Measurements from ENCODE around the gene CPZ. TPM values are rescaled to one million over a fixed set of nuclear protein-coding genes. Genes with fewer than 3 reads are reported as not detected.
"Not testable (repeated sequence)": the region's sequence is repeated elsewhere in the genome, so short reads cannot be mapped to it uniquely, and the experiment has no call there.

CPZ gene
- total and polyA plus RNA-seq, 9 donors, result 3.3 to 18.4 (median 5.9) TPM

GRCh38 chr4:8618421-8618820, 25.9 kb downstream of the CPZ start:
- Histone ChIP-seq H3K4me1 (ENCODE audit: control insufficient read depth, insufficient read depth, low read length) (peaks cover 3% of the 10 kb centered on the region), H3K27me3 (ENCODE audit: control insufficient read depth, insufficient read depth, low read length) (peaks cover 9% of the 10 kb centered on the region), H3K4me3 (ENCODE audit: low read length) (no peak overlapping the region), H3K36me3 (ENCODE audit: control insufficient read depth, insufficient read depth, low read length) (no peaks in the 10 kb centered on the region), H3K27ac (ENCODE audit: low read length) (no peak overlapping the region), H3K9me3 (replicated peaks; ENCODE audit: control insufficient read depth, low read depth, low read length) (no peaks in the 10 kb centered on the region)
- WGBS (ENCODE audit: insufficient coverage), result 81% methylated on average over 10 of the region's 15 CpGs
- no peak for DNase-seq

DNA sequence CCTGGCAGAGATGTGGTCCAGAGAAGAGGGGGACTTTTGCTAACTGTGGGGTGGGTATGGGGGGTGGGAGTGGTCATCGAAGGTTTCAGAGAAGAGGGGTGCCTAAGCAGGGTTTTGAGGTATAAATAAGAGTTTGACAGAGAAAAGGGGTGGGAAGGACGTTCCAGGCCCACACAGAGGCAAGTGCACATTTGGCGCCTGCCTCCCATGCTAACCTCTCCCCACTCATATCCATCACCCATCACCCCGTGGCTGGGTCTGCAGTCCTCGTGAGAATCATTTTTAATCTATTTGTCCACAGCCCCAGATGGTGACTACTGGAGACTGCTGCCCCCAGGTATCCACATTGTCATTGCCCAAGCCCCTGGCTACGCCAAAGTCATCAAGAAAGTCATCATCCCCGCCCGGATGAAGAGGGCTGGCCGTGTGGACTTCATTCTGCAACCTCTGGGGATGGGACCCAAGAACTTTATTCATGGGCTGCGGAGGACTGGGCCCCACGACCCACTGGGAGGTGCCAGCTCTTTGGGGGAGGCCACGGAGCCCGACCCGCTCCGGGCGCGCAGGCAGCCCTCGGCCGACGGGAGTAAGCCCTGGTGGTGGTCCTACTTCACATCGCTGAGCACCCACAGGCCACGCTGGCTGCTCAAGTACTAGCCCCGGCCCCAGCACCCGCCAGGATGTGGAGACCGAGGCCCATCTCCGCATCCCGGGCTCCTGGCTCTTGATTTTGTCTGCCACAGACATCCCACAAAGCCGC, 26.6 kb downstream of the CPZ start:
- peaks cover 9% of the 10 kb centered on the region for H3K27me3 ChIP-seq (ENCODE audit: control insufficient read depth, insufficient read depth, low read length)
- peaks cover 3% of the 10 kb centered on the region for H3K4me1 ChIP-seq (ENCODE audit: control insufficient read depth, insufficient read depth, low read length)
- no peak overlapping the region for H3K4me3 ChIP-seq (ENCODE audit: low read length)
- H3K9me3 ChIP-seq (replicated peaks; ENCODE audit: control insufficient read depth, low read depth, low read length), result no peaks in the 10 kb centered on the region
- DNase-seq, result no peak
- no peaks in the 10 kb centered on the region for H3K36me3 ChIP-seq (ENCODE audit: control insufficient read depth, insufficient read depth, low read length)
- 95% methylated on average over 15 of the region's 28 CpGs for WGBS (ENCODE audit: insufficient coverage)
- H3K27ac ChIP-seq (ENCODE audit: low read length), result no peak overlapping the region

DNA sequence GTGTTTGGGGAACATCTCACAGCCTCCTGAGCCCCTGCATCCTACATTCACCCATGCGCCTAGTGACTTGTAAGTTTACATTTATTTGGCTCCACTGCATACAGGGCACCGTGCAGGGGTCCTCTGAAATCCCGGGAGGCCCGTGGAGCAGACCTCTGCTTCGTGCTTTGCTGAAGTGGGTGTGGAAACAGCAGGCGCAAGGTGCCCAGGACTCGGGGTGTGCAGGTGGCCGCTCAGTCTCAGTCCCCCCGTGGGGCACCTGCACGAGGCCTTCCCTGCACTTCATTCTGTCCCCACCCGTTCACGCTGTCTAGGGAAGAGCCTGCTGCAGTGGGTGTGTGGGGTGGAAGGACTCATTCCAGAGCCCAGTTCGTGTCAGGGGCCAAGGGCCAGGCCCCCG, 28.6 kb downstream of the CPZ start:
- not testable (repeated sequence) for H3K4me3 ChIP-seq (ENCODE audit: low read length); H3K9me3 ChIP-seq (replicated peaks; ENCODE audit: control insufficient read depth, low read depth, low read length); H3K27ac ChIP-seq (ENCODE audit: low read length); DNase-seq; H3K36me3 ChIP-seq (ENCODE audit: control insufficient read depth, insufficient read depth, low read length); H3K27me3 ChIP-seq (ENCODE audit: control insufficient read depth, insufficient read depth, low read length); H3K4me1 ChIP-seq (ENCODE audit: control insufficient read depth, insufficient read depth, low read length)
- WGBS (ENCODE audit: insufficient coverage), result no CpG with 5 or more reads among the region's 14 CpGs

GRCh38 chr4:8624601-8625272, 32.2 kb downstream of the CPZ start:
- not testable (repeated sequence) for DNase-seq; H3K36me3 ChIP-seq (ENCODE audit: control insufficient read depth, insufficient read depth, low read length); H3K27me3 ChIP-seq (ENCODE audit: control insufficient read depth, insufficient read depth, low read length); H3K9me3 ChIP-seq (replicated peaks; ENCODE audit: control insufficient read depth, low read depth, low read length); H3K4me3 ChIP-seq (ENCODE audit: low read length); H3K4me1 ChIP-seq (ENCODE audit: control insufficient read depth, insufficient read depth, low read length); H3K27ac ChIP-seq (ENCODE audit: low read length)
- WGBS (ENCODE audit: insufficient coverage), result no CpG with 5 or more reads among the region's 29 CpGs

- not testable (repeated sequence) for H3K36me3 ChIP-seq (ENCODE audit: control insufficient read depth, insufficient read depth, low read length); H3K9me3 ChIP-seq (replicated peaks; ENCODE audit: control insufficient read depth, low read depth, low read length); H3K27me3 ChIP-seq (ENCODE audit: control insufficient read depth, insufficient read depth, low read length); H3K27ac ChIP-seq (ENCODE audit: low read length); H3K4me3 ChIP-seq (ENCODE audit: low read length); H3K4me1 ChIP-seq (ENCODE audit: control insufficient read depth, insufficient read depth, low read length); DNase-seq
- WGBS (ENCODE audit: insufficient coverage), result no CpG with 5 or more reads among the region's 29 CpGs
Measured at GRCh38 chr4:8630240-8630905, 37.8 kb downstream of the CPZ start.

GRCh38 chr4:8631896-8632295, 39.3 kb downstream of the CPZ start:
- not testable (repeated sequence) for H3K27ac ChIP-seq (ENCODE audit: low read length); H3K36me3 ChIP-seq (ENCODE audit: control insufficient read depth, insufficient read depth, low read length); H3K27me3 ChIP-seq (ENCODE audit: control insufficient read depth, insufficient read depth, low read length); DNase-seq; H3K4me1 ChIP-seq (ENCODE audit: control insufficient read depth, insufficient read depth, low read length); H3K4me3 ChIP-seq (ENCODE audit: low read length); H3K9me3 ChIP-seq (replicated peaks; ENCODE audit: control insufficient read depth, low read depth, low read length)
- no CpG with 5 or more reads among the region's 6 CpGs for WGBS (ENCODE audit: insufficient coverage)

- not testable (repeated sequence) for H3K27me3 ChIP-seq (ENCODE audit: control insufficient read depth, insufficient read depth, low read length); H3K9me3 ChIP-seq (replicated peaks; ENCODE audit: control insufficient read depth, low read depth, low read length); H3K4me1 ChIP-seq (ENCODE audit: control insufficient read depth, insufficient read depth, low read length); H3K4me3 ChIP-seq (ENCODE audit: low read length); H3K27ac ChIP-seq (ENCODE audit: low read length); DNase-seq; H3K36me3 ChIP-seq (ENCODE audit: control insufficient read depth, insufficient read depth, low read length)
- WGBS (ENCODE audit: insufficient coverage), result no CpG with 5 or more reads among the region's 11 CpGs
Measured at GRCh38 chr4:8634773-8635172, 42.2 kb downstream of the CPZ start.

DNA sequence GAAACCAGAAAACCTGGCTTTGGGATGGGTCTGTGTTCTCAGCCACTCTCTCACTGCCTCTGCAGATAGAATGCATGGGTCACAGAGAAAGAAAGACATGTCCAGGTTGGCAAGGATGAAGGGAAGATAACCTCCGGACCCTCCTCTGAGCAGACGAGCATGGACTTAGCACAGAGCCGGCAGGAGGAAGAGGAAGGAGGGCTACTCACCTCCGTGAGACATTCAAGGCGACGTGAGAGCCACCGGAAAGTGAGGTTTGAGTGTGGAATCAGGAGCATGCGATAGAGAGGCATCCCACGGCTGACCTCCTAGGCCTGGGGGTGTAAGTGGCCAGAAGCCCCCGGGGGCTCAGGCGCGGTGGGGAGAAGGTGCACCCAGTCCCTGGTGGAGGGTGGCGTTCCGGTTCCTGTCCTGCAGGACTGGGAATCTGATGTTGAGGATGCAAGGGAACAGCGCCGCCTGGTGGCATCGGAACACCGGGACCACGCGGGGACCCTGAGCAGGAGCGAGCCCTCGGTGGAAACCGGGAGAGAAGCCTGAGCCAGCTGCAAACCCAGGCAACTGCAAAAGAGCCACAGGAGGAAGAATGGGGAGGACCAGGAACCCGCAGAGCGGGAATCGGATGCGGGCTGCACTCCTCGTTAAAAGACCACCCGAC, 43.5 kb downstream of the CPZ start:
- H3K36me3 ChIP-seq (ENCODE audit: control insufficient read depth, insufficient read depth, low read length); DNase-seq; H3K4me1 ChIP-seq (ENCODE audit: control insufficient read depth, insufficient read depth, low read length); H3K9me3 ChIP-seq (replicated peaks; ENCODE audit: control insufficient read depth, low read depth, low read length); H3K27ac ChIP-seq (ENCODE audit: low read length); H3K4me3 ChIP-seq (ENCODE audit: low read length); H3K27me3 ChIP-seq (ENCODE audit: control insufficient read depth, insufficient read depth, low read length): not testable (repeated sequence)
- no CpG with 5 or more reads among the region's 29 CpGs for WGBS (ENCODE audit: insufficient coverage)

DNA sequence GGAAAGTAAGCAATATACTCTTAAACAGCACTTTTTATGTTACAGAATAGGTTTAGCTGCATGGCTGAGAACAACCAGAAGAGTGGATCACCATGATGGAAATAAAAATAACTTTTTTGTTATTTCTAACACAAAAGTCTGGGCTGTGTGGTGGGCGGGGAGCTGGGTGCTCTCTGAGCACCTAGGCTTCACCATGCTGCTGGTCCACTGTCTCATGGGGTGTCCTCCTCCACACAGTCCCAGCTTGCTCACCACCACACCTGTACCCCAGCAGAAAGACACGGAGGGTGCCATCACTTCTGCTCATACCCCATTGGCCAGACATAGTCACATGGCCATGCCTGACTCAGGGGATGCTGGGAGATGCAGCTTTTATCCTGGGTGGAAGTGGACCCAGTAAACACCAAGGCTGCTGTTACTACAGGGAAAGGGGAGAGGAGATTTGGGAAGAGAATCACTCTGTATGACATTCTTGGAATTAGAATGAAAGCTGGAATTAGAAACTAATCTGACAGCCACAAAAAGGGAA, 45.0 kb downstream of the CPZ start:
- DNase-seq, result no peak
- no peak overlapping the region for H3K27ac ChIP-seq (ENCODE audit: low read length)
- no peak overlapping the region for H3K4me3 ChIP-seq (ENCODE audit: low read length)
- WGBS (ENCODE audit: insufficient coverage), result no CpG with 5 or more reads among the region's 2 CpGs
- no peaks in the 10 kb centered on the region for H3K4me1 ChIP-seq (ENCODE audit: control insufficient read depth, insufficient read depth, low read length)
- no peaks in the 10 kb centered on the region for H3K9me3 ChIP-seq (replicated peaks; ENCODE audit: control insufficient read depth, low read depth, low read length)
- H3K27me3 ChIP-seq (ENCODE audit: control insufficient read depth, insufficient read depth, low read length), result peaks cover 8% of the 10 kb centered on the region
- no peaks in the 10 kb centered on the region for H3K36me3 ChIP-seq (ENCODE audit: control insufficient read depth, insufficient read depth, low read length)

- H3K9me3 ChIP-seq (replicated peaks; ENCODE audit: control insufficient read depth, low read depth, low read length), result no peaks in the 10 kb centered on the region
- H3K27me3 ChIP-seq (ENCODE audit: control insufficient read depth, insufficient read depth, low read length), result peaks cover 8% of the 10 kb centered on the region
- DNase-seq, result no peak
- H3K36me3 ChIP-seq (ENCODE audit: control insufficient read depth, insufficient read depth, low read length), result no peaks in the 10 kb centered on the region
- H3K27ac ChIP-seq (ENCODE audit: low read length), result no peak overlapping the region
- H3K4me3 ChIP-seq (ENCODE audit: low read length), result no peak overlapping the region
- 63% methylated on average over 10 of the region's 10 CpGs for WGBS (ENCODE audit: insufficient coverage)
- no peaks in the 10 kb centered on the region for H3K4me1 ChIP-seq (ENCODE audit: control insufficient read depth, insufficient read depth, low read length)
Measured at GRCh38 chr4:8639021-8639420, 46.5 kb downstream of the CPZ start.
